ENCODE data around the gene ABCG1. TPM values are rescaled to one million over a fixed set of nuclear protein-coding genes. Genes with fewer than 3 reads are reported as not detected.

ABCG1 gene
- total RNA-seq, 1 donor from 2014 or later, result 21.5 TPM

GRCh38 chr21:42229676-42230075, 10.7 kb downstream of the ABCG1 start:
- intact Hi-C loops (cut with micrococcal nuclease), result loop anchor here (2.0 to 10.0 kb wide), 4 partner anchors 29 to 805 kb away; partner anchors contain the start of genes MX1, PKNOX1 and WDR4

- intact Hi-C loops (cut with micrococcal nuclease), result loop anchor here (10.0 kb wide), 2 partner anchors 645 to 805 kb away; partner anchors contain the start of genes MX1 and WDR4
These were observed 11.2 kb downstream of the ABCG1 start for GRCh38 chr21:42230178-42230577.

- intact Hi-C loops (cut with micrococcal nuclease), result loop anchor here (10.0 kb wide), 2 partner anchors 644 to 806 kb away; partner anchors contain the start of genes MX1 and WDR4
These were observed 11.7 kb downstream of the ABCG1 start for GRCh38 chr21:42230636-42231035.

DNA sequence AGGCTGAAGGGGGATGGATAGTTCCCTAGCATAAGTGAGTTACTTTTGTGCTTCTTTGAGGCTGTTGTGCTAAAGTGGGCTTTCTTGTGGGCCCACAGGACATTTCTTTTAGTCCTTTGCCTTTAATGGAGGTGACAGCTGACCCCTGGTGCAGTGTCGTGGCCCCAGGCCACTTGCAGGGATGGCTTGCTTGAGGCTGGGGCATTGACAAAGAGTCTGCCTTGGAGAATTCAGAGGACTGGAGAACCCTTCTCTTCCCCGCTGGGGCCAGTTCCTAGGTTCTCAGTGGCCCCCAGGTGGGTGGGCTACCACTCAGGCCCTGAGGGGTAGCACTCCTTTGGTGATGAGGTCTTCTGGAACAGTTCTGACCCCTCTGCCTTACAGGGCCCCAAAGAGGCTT, 12.8 kb downstream of the ABCG1 start:
- intact Hi-C loops (cut with micrococcal nuclease), result loop anchor here (2.0 to 10.0 kb wide), 4 partner anchors 67 to 807 kb away; partner anchors contain the start of genes MX1 and WDR4

DNA sequence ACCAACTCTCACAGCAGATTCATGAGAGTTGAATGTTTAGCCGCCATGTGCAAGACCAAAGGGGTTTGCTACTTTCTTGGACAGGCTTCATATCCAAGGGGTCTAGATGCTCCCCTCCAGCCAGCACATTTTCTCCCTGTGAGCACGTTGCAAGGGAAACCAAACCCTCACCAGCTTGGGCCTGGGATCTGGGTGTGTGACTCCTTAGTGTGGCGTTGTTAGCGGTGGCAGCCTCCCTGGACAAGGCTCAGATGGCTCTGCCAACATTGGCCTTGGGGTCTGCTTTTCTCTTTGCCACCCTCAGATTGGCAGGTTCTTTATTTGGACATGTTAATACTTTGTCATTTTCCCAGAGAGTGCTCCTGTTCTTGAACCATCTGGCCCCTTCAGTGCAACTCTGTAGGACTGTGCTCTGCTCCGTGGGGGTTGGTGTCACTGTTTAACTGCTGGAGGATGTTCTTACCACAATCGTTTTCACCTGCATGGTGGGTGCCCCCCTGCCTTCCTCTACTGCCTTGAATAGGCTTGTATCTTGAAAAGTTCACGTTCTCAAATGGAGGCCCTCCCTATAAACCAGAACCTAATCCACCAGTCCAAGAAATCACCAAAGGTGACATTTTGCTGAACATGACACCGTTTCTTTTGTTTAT, 13.4 kb downstream of the ABCG1 start:
- intact Hi-C loops (cut with micrococcal nuclease), result loop anchor here (2.0 to 10.0 kb wide), 4 partner anchors 68 to 808 kb away; partner anchors contain the start of genes MX1 and WDR4

- intact Hi-C loops (cut with micrococcal nuclease), result loop anchor here (1.0 to 10.0 kb wide), 10 partner anchors 13 to 809 kb away; partner anchors contain the start of genes MX1 and WDR4
These were observed 14.4 kb downstream of the ABCG1 start for GRCh38 chr21:42233067-42233961.

DNA sequence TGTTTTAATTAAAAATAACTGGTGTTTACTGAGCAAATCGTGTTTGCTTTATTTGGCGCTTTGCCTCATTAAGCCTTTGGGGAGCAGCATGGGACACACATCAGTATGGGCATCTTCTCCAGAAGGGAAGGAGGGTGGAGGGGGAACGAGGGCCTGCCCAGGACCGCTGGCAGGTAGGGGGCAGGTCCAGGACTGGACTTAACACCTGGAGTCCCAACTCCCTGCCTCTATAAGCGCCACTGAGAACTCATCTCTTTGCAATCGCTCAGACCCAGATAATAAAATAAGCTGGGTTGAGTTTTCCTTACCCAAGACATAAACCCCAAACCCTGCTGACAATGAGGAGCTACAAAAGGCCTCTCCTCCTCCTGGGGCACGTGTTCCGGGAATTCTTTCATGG, 15.1 kb downstream of the ABCG1 start:
- intact Hi-C loops (cut with micrococcal nuclease), result loop anchor here (2.0 to 10.0 kb wide), 3 partner anchors 231 to 809 kb away; partner anchors contain the start of genes MX1 and WDR4

DNA sequence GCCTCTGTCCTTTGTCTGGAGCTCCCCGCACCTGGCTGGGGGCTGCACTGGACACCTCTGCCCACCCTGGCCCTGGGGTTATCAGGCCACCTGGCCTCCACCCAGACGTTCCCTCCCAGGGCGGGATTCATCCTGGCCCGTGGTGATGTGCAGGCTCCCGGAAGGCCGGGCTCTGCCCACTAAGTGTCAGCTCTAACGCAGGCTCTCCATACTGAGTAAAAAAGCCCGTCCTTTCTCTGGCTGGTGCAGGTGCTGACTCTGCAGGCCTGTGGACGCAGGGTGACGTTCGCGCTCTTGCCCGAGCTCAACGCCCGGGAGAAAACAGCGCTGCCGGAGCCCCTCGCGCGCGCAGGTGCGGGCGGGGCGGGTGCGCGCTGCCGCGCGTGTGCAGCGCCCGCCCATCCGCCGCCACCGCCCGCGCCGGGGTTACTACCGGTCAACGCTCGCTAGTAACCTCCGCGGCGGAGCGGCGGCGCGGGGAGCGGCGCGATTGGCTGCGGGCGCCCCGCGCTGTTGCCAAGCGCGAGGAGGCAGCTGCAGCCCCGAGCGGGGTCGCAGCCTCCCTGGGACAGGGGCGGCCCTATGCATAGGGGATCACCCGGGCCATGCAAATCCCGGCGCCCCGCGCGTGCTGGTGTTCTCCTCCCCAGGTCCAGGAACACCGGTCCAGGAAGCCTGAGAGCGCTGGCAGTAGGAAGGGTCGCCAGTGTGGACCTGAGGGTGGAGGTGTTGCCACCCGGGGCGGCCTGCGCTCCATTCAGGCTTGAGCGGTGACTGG, 15.7 kb downstream of the ABCG1 start:
- intact Hi-C loops (cut with micrococcal nuclease), result loop anchor here (2.0 to 10.0 kb wide), 6 partner anchors 168 to 810 kb away; partner anchors contain the start of genes MX1, SLC37A1, UBASH3A and WDR4

DNA sequence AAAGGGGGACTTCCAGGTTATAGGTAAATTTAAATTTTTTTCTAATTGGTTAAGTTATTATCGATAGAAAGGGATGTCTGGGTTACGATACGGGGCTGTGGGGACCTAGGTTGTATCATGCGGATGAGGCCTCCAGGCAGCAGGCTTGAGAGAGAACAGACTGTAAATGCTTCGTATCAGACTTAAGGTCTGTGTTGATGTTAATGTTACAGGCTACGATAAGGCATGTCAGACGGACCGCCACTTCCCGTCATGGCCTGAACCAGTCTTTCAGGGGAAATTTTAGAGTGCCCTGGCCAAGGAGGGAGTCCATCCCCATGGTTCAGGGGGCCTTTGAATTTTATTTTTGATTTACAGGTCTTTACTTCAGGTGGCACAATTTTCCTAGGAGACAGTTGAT, 16.7 kb downstream of the ABCG1 start:
- intact Hi-C loops (cut with micrococcal nuclease), result loop anchor here (2.0 to 10.0 kb wide), 6 partner anchors 167 to 811 kb away; partner anchors contain the start of genes MX1, SLC37A1, UBASH3A and WDR4

- intact Hi-C loops (cut with micrococcal nuclease), result loop anchor here (1.0 to 10.0 kb wide), 6 partner anchors 8 to 811 kb away; partner anchors contain the start of genes MX1, SLC37A1, UBASH3A and WDR4
These were observed 17.1 kb downstream of the ABCG1 start for GRCh38 chr21:42236014-42236413.

- intact Hi-C loops (cut with micrococcal nuclease), result loop anchor here (1.0 to 10.0 kb wide), 6 partner anchors 8 to 812 kb away; partner anchors contain the start of genes MX1, SLC37A1, UBASH3A and WDR4
These were observed 17.8 kb downstream of the ABCG1 start for GRCh38 chr21:42236693-42237092.

- intact Hi-C loops (cut with micrococcal nuclease), result loop anchor here (5.0 to 10.0 kb wide), 5 partner anchors 165 to 812 kb away; partner anchors contain the start of genes MX1, SLC37A1, UBASH3A and WDR4
These were observed 18.2 kb downstream of the ABCG1 start for GRCh38 chr21:42237161-42237560.

- intact Hi-C loops (cut with micrococcal nuclease), result loop anchor here (5.0 to 10.0 kb wide), 5 partner anchors 165 to 813 kb away; partner anchors contain the start of genes MX1, SLC37A1, UBASH3A and WDR4
These were observed 18.6 kb downstream of the ABCG1 start for GRCh38 chr21:42237577-42237976.

GRCh38 chr21:42238185-42238934, 19.4 kb downstream of the ABCG1 start:
- intact Hi-C loops (cut with micrococcal nuclease), result loop anchor here (1.0 to 10.0 kb wide), 7 partner anchors 20 to 814 kb away; partner anchors contain the start of genes MX1, SLC37A1, UBASH3A and WDR4

- intact Hi-C loops (cut with micrococcal nuclease), result loop anchor here (2.0 to 10.0 kb wide), 6 partner anchors 19 to 815 kb away; partner anchors contain the start of genes MX1, SLC37A1, UBASH3A and WDR4
These were observed 20.6 kb downstream of the ABCG1 start for GRCh38 chr21:42239556-42239955.

DNA sequence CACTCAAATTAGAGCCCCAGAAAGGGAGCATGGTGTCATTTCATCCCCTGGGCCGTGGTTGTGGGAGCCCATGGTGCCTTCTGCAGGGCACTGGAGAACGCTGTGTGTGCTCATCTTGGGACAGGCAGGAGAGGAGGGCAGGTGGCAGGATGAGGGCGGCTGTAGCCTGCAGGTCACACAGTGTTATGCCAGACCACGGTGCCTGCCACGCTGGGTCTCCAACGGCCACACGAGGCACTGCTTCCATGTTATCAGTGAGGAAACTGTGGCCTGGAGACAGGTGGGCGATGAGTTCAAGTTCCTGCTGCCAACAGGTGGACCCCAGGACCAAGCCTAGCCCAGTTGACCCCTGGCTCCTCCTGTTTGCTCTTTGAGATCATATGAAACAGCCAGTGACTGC, 21.0 kb downstream of the ABCG1 start:
- intact Hi-C loops (cut with micrococcal nuclease), result loop anchor here (2.0 to 10.0 kb wide), 6 partner anchors 19 to 815 kb away; partner anchors contain the start of genes MX1, SLC37A1, UBASH3A and WDR4

DNA sequence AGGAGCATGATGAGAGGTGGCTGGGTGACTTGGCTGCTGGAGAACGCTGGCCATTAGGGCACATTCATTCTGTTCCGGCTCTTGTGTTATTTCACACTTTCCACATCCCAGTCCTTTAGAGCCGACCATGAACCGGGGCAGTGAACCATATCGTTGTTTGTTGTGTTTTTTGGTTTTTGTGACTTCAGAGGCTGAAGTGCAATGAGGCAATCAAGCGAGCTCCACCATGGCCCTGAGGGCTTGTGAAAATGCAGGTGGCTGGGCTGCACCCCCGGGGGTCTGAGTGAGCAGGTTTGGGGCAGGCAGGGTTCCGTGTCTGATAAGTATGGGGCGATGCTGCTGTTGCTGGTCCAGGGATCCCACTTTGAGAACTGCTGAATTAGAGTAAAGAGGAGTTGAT, 23.7 kb downstream of the ABCG1 start:
- intact Hi-C loops (cut with micrococcal nuclease), result no loop called here

DNA sequence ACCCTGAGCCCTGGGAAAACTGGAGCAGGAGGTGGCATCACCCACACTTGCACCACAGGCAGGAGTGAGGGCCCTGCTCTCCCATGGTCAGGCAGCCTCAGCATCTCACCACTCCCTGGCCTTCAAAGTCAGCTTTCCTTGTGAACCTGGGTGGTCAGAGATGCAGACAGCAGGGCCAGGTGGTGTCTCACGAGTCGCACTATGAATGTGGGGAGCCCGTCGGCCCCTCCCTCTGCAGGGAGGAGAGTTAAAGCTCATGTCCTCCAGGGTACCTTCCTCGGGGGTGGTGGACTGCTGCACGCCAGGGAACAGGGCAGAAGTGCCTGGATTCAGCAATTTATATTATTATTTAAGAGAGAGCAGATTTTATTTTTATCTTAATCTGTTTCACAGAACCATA, 24.1 kb downstream of the ABCG1 start:
- intact Hi-C loops (cut with micrococcal nuclease), result no loop called here

All from T-helper 1 cell treated with Interleukin-12 subunit alpha and Interleukin-12 subunit beta and Interleukin-4 antibody, amounts not matched to agents 30 ng/mL and 1 ng/mL, for 36 hours (primary cell).